ENCODE results near the gene FHOD3. TPM values are rescaled to one million over a fixed set of nuclear protein-coding genes. Genes with fewer than 3 reads are reported as not detected.

The FHOD3 gene
- total RNA-seq, 1 experiment from 2014 or later, result 0.34 TPM

- POLR2A ChIA-PET (ENCODE audit: low non-redundant PET), result no interaction called here
- CTCF ChIA-PET, result no interaction called here
- no peak for TF ChIP-seq EZH2 (IDR thresholded peaks at IDR 0.05; ENCODE audit: borderline replicate concordance, low read depth, low read length, poor library complexity, severe bottlenecking)
- no peak for TF ChIP-seq CTCF (conservative IDR thresholded peaks at IDR 0.05; ENCODE audit: low read depth, low read length)
- no peaks in the 10 kb centered on the region for H3K9me3 ChIP-seq (ENCODE audit: low read depth, low read length, poor library complexity, severe bottlenecking)
- no peaks in the 10 kb centered on the region for H3K36me3 ChIP-seq (ENCODE audit: insufficient read depth, low read length, poor library complexity, severe bottlenecking)
- H3K27me3 ChIP-seq (replicated peaks; ENCODE audit: insufficient read depth, low read depth, low read length, poor library complexity), result no peaks in the 10 kb centered on the region
- intact Hi-C loops (cut with micrococcal nuclease; ENCODE audit: unreplicated experiment), result no loop called here
- no peaks in the 10 kb centered on the region for H3K4me1 ChIP-seq (ENCODE audit: insufficient read depth, low read length, poor library complexity, severe bottlenecking)
- BruUV-seq (replicated peaks), result no TSS peak
- H3K27ac ChIP-seq (ENCODE audit: low read depth, low read length, poor library complexity, severe bottlenecking), result no peak overlapping the region
- DNase-seq (ENCODE audit: low spot score), result no peak
- no peak overlapping the region for H3K4me3 ChIP-seq (ENCODE audit: low read depth, low read length, poor library complexity, severe bottlenecking)
Measured at GRCh38 chr18:36389027-36389426, 91.5 kb downstream of the FHOD3 start.

GRCh38 chr18:36389811-36390581, 92.5 kb downstream of the FHOD3 start:
- BruUV-seq (replicated peaks), result no TSS peak

GRCh38 chr18:36391426-36392145, 94.1 kb downstream of the FHOD3 start:
- DNase-seq (ENCODE audit: low spot score), result no peak
- intact Hi-C loops (cut with micrococcal nuclease; ENCODE audit: unreplicated experiment), result no loop called here
- Histone ChIP-seq H3K9me3 (ENCODE audit: low read depth, low read length, poor library complexity, severe bottlenecking) (peaks cover 4% of the 10 kb centered on the region), H3K27me3 (replicated peaks; ENCODE audit: insufficient read depth, low read depth, low read length, poor library complexity) (no peaks in the 10 kb centered on the region), H3K27ac (ENCODE audit: low read depth, low read length, poor library complexity, severe bottlenecking) (no peak overlapping the region), H3K36me3 (ENCODE audit: insufficient read depth, low read length, poor library complexity, severe bottlenecking) (no peaks in the 10 kb centered on the region), H3K4me1 (ENCODE audit: insufficient read depth, low read length, poor library complexity, severe bottlenecking) (no peaks in the 10 kb centered on the region), H3K4me3 (ENCODE audit: low read depth, low read length, poor library complexity, severe bottlenecking) (no peak overlapping the region)
- ChIA-PET CTCF (no interaction called here), POLR2A (ENCODE audit: low non-redundant PET) (no interaction called here)
- TF ChIP-seq CTCF (conservative IDR thresholded peaks at IDR 0.05; ENCODE audit: low read depth, low read length) (no peak), EZH2 (IDR thresholded peaks at IDR 0.05; ENCODE audit: borderline replicate concordance, low read depth, low read length, poor library complexity, severe bottlenecking) (no peak)
- no TSS peak for BruUV-seq (replicated peaks)

More at GRCh38 chr18:36389811-36390581, 92.5 kb downstream of the FHOD3 start:
- H3K27ac ChIP-seq (ENCODE audit: low read depth, low read length, poor library complexity, severe bottlenecking), result no peak overlapping the region
- H3K4me3 ChIP-seq (ENCODE audit: low read depth, low read length, poor library complexity, severe bottlenecking), result no peak overlapping the region
- no peak for DNase-seq (ENCODE audit: low spot score)
- H3K4me1 ChIP-seq (ENCODE audit: insufficient read depth, low read length, poor library complexity, severe bottlenecking), result no peaks in the 10 kb centered on the region
- TF ChIP-seq EZH2 (IDR thresholded peaks at IDR 0.05; ENCODE audit: borderline replicate concordance, low read depth, low read length, poor library complexity, severe bottlenecking) (no peak), CTCF (conservative IDR thresholded peaks at IDR 0.05; ENCODE audit: low read depth, low read length) (no peak)
- intact Hi-C loops (cut with micrococcal nuclease; ENCODE audit: unreplicated experiment), result no loop called here
- POLR2A ChIA-PET (ENCODE audit: low non-redundant PET), result no interaction called here
- H3K27me3 ChIP-seq (replicated peaks; ENCODE audit: insufficient read depth, low read depth, low read length, poor library complexity), result no peaks in the 10 kb centered on the region
- no peaks in the 10 kb centered on the region for H3K9me3 ChIP-seq (ENCODE audit: low read depth, low read length, poor library complexity, severe bottlenecking)
- H3K36me3 ChIP-seq (ENCODE audit: insufficient read depth, low read length, poor library complexity, severe bottlenecking), result no peaks in the 10 kb centered on the region
- CTCF ChIA-PET, result no interaction called here

Measured in A673 (cell line).